HG03135 (cell line): ENCODE measurements around the gene CCT5.
"Not testable (repeated sequence)": the region's sequence is repeated elsewhere in the genome, so short reads cannot be mapped to it uniquely, and the experiment has no call there.

ENCODE experiments used
- ATAC-seq: cut with Tn5 transposase; IDR thresholded peaks from one replicate; pipeline ENCODE4 v1.9.1; 2021; ENCODE audit warnings: mild to moderate bottlenecking, moderate library complexity; ENCODE audit not compliant: unreplicated experiment

CCT5 gene

DNA sequence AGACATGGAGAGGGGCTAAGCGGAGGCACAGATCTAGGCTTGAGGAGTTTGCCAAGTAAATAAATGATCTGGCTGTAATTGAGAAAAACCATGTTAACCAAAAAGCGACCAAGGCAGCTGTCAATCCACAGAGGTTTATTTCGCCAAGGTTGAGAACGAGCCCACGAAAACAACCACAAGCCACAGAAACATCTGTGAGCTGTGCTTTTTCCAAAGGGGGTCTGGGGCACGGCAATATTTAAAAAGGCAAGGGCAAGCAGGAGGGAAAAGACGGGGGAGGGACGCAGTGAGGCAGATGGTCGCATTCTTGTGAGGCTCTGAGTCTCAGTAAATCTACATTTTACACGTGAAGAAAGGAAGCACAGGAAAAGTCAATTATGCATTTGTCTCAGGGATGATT is 25.4 kb downstream of the CCT5 start:
- no peak for ATAC-seq

DNA sequence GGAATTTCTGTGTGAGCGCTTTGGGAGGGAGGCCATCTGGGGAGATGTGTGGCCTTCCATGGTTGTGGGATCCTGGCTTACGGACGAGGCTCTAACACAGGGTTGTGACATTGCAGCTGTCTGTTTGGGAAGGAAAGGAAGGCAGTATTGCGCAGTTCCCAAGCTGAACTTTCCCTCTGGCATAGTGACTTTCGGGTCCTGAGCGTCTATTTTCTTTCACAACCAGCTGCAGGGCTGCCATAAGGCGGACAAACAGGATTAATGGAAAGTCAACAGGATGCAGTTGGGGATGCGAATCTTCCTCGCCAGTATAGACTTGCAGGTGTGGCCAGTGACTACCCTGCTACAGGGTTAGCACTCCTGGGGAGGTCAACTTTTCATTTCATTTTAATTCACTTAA is 25.9 kb downstream of the CCT5 start:
- ATAC-seq: no peak

DNA sequence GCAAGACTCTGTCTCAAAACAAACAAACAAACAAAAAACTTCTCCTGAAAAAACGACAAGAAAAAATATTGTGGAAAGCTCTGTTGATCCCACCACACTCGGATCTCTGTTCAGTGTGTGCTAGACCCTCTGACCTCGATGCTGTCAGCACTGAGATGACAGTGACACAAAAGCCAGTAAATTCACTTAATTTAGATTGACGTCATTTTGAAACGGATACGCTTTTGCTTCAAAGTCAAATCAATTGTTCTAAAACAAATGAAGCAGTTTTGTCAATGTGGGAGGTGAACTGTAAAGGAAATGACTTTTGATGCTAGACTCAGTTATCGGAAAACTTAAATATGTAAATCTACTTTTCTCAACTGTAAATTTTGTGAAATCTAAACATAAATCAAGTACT is 26.6 kb downstream of the CCT5 start:
- no peak for ATAC-seq

DNA sequence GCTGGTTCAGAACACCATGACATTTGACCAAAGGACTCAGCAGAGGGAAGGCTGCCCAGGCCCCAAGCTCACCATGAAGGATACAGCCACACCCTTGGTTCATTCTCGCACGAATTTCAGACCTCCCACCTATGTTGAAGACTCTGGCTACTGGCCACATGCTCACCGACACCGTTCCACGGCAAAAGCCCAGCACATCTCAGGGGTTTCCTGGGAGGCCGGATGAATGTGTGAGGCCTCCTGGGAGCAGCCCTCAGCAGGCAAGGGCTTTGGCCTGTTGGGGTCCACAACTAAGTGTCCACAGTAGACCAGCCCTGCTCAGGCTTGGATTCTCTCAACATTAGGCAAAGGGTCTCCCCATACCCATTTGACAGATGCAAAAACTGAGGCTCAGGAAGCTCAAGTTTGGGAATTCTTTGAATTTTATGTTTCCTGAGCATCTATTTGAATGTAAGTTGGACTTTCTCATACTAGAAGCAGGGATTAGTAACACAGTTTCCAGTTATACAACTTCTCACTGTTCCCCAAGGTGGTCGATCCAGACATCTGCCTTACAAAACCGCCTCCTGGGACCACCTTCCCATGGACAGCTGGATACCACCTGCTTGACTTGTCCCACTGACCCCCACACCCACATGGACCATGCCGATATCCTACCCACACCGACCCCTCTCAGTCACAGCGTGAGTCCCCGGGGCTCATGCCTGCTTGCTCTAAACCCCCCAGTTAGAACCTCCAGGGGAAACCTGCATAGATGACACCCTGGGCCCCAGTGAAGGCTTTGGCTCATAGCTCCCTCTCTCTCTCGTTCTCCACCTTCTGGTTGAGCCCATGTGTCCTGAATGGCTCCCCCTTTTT is 27.9 kb downstream of the CCT5 start:
- no peak for ATAC-seq

DNA sequence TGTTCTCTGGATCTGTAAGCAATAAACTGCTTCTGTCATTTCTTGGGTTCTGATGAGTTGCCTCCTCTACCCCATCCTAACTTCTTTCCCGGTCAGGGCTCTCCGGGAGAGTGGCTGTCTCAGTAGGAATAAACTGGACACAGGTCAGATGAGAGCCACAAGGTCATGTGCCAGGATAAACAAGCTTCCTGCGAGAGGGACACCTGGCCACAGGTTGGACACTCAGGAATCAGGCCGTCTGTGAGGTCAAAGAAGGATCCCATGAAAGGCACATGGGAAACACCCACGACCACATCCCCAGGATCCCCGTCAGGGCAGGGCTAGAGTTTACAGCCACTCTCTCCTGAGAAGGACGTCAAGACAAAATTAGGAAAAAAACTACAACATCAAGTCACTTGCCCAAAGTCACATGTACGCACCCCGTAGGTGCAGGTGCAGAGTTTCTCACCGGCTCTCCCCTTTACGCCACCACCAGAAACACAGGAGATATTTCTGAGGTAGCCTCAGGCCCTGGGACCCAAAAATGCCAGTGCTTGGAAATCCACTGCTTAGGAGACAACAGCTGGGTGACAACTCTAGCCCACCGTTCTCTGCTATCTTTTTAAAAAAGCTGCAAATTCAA is 28.7 kb downstream of the CCT5 start:
- no peak for ATAC-seq

DNA sequence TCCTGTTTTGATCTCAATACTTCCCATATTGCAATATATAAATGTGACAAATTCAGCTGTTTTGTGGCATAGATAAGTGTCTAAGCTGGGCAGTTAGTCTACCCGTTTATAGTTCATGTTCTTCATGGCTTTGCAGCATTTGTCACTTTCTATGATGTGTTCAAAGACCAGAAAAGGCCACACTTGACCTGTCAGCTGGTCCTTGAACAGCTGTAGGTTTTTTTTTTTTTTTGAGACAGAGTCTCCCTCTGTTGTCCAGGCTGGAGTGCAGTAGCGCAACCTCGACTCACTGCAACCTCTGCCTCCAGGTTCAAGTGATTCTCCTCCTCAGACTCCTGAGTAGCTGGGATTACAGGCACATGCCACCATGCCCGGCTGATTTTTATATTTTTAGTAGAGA is 29.2 kb downstream of the CCT5 start:
- ATAC-seq: no peak

DNA sequence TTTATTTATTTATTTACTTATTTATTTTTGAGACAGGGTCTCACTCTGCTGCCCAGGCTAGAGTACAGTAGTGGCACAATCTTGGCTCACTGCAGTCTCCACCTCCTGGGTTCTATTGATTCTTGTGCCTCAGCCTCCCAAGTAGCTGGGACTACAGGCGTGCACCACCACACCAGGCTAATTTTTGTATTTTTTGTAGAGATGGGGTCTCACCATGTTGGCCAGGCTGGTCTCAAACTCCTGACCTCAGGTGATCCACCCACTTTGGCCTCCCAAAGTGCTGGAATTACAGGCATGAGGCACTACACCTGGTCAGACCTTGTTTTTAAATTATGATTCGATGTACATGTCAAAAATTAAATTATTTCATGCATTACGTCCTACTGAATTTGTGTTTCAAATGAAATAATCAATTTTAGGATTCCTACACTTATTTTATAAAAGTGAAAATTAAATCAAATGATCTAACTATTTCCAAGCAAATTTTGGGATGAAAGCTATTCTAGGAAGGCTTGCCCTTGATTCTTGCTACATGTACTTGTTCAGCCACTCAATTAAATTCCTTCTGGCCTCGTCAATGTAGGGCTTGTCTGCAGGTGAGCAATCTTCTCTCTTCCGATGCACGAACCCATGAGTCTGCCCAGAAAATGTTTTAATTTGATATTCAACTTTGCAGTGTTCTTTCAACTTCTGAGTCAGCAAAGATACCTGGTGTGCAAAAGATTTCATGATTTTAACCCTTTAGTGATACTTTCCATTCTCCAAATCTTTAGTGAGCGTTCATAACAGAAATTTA is 30.0 kb downstream of the CCT5 start:
- no peak for ATAC-seq

DNA sequence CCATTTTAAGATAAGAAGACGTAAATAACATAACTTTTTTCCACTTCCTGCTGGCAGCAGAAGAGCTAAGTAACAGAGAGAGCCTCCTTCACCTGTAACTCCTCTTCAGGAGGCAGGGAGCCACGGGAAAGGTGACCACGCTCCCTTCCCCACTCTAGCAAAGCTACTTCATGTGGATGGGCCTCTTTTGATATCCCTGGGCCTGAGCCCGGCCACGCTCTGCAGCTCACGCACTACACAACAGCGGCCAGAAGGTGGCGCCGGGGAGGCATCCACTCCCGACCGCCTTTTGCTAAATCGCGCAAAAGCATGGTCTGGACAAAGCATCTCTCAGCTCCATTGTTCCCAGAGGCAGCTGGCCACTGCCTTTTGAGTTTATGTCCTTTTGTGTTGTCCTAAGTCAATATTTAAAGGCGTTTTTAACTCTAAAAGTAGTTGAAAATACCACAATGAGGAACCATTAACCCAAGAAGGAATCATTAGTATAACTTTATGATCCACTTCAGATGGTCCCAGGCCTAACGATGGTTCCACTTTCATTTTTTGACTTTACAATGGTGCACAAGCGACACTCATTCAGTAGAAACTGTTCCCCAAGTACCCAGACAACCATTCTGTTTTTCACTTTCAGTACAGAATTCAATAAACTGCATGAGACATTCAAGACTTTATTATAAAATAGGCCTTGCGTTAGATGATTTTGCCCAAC is 34.0 kb downstream of the CCT5 start:
- ATAC-seq: peak; percentile 91

DNA sequence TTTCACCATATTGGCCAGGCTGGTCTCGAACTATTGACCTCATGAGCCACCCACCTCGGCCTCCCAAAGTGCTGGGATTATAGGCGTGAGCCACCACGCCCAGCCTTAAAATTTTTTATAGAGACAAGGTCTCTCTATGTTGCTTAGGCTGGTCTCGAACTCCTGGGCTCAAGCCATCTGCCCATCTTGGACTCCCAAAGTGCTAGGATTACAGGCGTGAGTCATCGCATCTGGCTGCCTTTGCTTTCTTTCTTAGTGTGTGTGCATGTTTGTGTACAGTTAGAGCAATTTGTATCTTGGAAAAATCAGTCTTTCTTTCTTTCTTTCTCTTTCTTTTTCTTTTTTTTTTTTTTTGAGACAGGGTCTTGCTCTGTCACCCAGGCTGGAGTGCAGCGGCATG is 35.3 kb downstream of the CCT5 start:
- not testable (repeated sequence) for ATAC-seq

DNA sequence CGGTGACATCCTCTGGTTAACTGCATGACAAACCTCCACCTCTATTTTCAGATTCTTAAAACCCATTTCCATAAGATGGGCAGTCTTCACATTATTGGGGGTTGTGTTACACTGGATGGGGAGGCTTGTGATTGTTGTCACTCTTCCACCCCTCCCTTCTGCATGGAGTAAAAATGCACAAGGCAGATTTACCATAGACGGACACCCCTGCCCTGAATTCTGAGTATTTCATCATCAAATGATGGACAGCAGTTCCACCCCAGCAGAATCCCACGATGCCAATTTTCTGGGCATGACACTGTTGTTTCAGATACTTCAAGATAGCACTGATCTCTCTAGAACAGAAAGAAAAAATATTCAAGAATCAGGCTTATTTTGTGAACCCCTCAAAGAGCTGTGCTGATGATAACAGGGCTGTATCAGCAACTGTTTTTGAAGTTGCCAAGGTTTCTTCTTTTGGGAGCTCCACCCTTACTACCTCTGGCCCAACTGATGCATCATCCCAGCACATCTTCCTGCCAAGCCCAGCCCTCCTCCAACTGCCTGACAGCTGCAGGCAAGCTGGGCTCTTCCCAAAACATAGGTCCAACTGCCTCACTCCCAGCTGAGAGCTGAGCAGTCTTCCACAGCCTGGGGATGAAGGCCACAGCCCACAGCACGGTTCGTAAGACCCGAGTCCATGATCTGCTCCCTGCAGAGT is 36.2 kb downstream of the CCT5 start:
- ATAC-seq: no peak

DNA sequence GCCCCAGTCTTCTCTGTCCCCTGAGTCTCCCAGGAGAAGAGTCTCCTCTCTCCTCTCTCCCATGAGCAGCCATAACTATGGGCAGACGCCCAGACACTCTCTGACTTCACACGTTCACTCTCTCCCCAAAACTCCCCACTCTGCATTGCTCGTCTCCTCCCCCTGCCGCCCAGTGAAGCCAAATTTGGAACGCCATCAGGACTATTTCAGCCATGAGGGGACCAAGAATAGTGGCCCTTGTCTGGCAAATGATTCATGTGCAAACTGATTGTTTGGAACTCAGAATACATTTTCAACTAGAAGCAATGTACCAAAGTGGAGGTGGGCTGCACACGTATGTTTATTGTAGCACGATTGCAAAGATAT is 36.8 kb downstream of the CCT5 start:
- no peak for ATAC-seq

DNA sequence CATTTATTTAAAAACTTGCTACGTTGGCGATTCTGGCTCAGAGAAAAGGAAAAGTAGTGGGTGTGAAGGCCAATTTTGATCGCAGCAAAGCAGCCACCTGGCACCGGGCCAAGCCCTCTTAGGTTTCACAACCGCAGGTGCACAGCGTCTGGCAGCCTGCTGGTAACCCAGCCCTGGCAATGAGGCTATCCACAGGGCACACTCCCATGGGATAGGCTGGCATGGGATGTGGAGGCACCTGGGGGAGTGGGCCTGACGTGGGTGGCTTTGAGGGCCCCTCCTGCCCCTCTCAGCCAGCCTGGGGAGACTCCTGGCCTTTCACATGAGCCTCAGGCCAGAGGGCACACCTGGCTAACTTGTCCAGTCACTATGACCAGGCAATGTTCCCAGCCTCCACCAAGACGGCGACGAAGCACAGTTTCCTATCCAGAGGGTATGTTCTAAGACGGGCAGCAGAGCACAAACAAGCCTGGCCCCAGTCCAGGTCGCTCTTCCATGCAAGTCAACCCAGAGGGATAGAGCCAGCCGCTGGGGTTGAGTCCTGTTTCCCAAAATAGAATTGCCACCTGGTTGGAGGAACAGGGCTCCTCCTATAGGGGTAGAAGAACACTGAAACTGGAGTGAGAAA is 38.6 kb downstream of the CCT5 start:
- ATAC-seq: peak; percentile 42

DNA sequence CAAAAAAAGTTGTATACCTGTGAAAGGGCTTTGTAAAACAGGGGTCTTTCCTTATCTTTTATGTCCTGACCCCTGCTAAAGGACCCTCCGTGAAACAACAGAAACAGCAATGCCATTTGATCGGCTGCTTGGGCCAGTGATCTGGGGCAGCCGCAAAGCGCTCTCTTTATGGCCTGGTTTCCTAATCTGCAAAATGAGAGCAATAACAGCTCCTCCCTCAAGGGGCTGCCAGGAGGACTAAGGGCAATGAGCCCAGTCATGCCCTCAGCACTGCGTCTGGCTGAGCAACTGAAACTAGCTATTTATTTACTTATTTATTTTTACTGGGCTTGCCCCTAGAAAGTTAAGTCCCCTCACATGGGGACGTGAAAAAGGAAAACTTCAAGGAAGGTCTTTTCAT is 39.3 kb downstream of the CCT5 start:
- ATAC-seq: no peak

DNA sequence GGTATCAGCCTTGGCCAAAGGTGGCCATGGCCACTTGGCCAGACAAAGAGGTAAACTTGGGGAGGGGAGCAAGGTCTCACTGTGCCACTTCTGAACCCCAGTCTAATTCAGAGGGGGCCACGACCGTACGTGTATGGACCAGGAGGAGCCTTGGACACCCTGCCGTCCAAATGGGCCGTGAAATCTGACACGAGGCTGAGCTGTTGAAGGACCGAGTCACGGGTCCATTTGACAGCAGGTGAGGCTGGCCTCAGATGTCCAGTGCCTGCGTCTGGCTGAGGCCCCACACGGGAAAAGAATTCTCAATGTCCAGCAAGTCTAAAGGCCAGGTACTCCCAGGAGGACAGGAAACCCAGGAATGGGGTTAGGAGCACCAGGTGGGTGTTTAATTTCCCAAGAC is 39.9 kb downstream of the CCT5 start:
- no peak for ATAC-seq

DNA sequence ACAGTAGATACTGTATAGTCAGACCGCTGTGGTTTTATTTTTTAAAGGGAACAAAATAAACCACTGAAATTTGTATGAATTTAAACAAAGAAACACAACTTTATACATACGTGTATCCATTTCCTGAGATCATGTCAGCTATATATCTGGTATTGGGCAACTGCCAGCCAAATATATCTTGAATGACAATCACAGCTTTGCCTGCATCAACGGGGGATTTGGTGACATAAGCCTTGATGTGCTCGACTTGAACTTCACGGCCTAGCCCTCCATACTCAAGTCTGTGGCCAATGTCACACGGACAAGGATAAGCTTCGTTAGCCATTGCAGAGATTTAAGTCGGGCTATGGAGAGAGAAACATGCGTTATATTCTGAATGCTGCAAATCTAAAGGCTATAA is 40.4 kb downstream of the CCT5 start:
- no peak for ATAC-seq

DNA sequence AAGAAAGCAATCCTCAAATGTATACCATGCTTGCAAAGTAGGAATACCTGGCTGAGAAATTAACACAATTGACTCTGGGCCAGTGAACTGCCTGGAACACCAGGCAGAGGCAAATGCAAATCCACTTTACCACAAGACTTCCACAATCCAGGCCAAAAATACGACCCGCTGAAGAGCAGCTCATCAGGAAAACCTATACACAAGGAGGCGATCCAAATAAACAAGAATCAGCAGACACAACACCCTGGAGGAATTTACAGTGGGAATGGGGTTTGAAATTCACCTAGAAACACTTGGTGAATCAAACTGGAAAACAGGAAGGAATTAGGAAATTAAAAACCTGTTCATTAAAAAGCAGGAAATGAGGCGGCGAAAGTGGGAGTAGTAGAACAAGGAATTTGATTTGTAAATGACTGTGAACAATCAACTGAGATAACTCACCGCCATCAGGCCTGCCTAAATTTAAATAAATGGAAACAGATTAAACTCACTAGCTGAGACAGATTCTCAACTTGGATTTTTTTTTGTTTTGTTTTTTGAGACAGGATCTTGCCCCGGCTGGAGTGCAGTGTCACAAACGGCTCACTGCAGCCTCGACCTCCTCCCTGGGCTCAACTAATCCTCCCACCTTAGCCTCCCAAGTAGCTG is 41.7 kb downstream of the CCT5 start:
- ATAC-seq: no peak

DNA sequence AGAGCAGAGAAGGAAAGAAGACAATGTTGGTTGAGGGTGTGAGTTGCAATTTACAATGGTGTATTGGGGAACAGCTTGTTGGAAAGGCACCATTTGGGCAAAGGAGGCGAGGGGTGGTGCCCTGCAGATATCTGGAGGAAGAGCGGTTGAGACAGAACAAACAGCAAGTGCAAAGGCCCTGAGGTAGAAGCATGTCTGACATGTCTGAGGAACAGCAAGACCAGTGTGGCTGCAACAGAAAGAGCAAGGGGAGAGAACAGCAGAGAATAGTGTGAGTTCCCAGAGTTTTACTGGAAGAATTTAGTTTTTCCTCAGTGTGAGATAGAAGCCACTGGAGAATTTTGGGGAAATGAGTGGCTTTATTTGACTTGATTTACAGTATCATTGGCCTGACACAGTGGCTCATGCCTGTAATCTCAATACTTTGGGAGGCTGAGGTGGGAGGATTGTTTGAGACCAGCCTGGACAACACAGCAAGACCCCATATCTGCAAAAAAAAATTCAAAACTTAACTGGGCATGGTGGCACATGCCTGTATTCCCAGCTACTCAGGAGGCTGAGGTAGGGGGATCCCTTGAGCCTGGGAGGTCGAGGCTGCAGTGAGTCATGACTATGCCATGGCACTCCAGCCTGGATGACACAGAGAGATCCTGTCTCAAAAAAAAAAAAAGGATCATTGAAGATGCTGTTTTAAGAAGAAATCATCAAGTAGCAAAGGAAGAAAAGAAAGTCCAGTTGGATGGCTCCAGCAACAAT is 44.0 kb downstream of the CCT5 start:
- no peak for ATAC-seq

DNA sequence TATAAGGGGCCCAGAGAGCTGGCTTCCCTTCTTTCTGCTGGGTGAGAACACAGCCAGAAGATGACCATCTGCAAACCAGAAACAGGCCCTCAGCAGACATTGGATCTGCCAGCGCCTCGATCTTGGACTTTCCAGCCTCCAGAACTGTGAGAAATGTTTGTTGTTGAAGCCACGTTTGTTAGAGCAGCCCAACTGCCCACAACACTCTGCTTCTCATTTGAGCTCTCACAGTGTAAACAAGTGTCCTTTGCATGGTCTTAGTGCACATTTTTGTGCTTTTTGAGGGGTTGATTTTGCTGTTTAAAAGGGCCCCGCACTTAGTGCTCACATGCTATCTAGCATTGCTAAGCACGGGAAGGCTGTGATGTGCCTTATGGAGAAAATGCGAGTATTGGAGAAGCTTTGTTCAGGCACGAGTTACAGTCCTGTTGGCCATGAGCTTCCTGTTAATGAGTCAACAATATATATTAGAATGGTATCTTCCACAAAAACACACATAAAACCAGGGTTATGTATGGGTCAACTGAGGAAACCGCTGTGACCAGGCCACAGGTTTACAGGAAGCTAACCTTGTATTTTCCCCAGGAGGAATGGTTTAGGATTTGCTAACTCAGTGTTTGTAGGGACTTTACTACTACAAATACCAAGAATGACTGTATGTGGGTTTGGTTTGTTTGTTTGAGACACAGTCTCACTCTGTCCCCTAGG is 45.7 kb downstream of the CCT5 start:
- no peak for ATAC-seq
